Measurements from ENCODE around the gene NTRK1. TPM values are rescaled to one million over a fixed set of nuclear protein-coding genes. Genes with fewer than 3 reads are reported as not detected.

Gene NTRK1
- total RNA-seq, 1 donor from 2014 or later, result not detected

DNA sequence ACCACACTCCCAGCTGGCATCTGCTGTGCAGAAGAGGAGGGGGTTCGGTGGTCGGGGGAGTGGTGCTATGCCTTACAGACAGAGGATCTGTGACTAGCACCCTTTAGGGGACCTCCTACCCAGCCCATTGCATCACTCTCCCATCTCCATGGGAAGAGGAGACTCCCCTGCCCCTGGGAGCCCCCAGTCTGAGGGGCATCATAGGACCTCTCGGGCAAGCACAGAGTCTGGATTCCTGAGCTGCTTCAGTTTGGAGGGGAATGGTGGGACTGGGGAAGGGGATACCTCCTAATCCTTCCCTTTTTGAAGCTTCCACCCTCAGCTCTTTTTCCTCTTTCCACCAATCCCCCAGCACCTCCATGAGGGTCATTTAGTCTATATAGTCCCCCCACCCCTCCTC, 3.1 kb upstream of the NTRK1 start:
- TF ChIP-seq, protein P1, sequence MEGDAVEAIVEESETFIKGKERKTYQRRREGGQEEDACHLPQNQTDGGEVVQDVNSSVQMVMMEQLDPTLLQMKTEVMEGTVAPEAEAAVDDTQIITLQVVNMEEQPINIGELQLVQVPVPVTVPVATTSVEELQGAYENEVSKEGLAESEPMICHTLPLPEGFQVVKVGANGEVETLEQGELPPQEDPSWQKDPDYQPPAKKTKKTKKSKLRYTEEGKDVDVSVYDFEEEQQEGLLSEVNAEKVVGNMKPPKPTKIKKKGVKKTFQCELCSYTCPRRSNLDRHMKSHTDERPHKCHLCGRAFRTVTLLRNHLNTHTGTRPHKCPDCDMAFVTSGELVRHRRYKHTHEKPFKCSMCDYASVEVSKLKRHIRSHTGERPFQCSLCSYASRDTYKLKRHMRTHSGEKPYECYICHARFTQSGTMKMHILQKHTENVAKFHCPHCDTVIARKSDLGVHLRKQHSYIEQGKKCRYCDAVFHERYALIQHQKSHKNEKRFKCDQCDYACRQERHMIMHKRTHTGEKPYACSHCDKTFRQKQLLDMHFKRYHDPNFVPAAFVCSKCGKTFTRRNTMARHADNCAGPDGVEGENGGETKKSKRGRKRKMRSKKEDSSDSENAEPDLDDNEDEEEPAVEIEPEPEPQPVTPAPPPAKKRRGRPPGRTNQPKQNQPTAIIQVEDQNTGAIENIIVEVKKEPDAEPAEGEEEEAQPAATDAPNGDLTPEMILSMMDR (IDR thresholded peaks at IDR 0.05), result no peak
- H3K4me1 Mint-ChIP-seq (ENCODE audit: unreplicated experiment), result peaks cover 25% of the 10 kb centered on the region
- H3K27me3 Mint-ChIP-seq (ENCODE audit: unreplicated experiment), result peaks cover 59% of the 10 kb centered on the region
- H3K4me3 Mint-ChIP-seq (ENCODE audit: unreplicated experiment), result no peak overlapping the region
- no peaks in the 10 kb centered on the region for H3K9me3 Mint-ChIP-seq (ENCODE audit: unreplicated experiment)
- no peak for DNase-seq (ENCODE audit: extremely low spot score, unreplicated experiment)
- no peak overlapping the region for H3K27ac Mint-ChIP-seq (ENCODE audit: unreplicated experiment)
- H3K36me3 Mint-ChIP-seq (ENCODE audit: unreplicated experiment), result no peaks in the 10 kb centered on the region

DNA sequence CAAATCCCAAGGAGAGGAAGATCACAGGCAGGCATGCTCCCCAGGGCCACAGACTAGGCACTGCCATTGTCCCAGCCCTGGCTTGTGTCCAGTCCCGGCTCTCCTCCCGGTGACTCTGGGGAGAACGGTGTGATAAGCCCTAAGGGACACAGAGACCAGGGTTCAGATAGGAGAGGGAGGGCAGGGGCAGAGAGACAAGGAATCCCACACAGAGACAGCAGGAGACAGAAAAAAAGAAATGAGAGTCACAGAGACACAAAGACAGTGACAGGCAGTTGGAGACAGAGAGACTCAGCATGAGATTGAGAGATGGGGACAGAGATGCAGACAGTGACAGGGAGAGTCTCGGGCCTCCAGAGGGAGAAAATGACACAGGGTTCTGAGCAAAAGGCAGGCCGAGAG, 2.1 kb upstream of the NTRK1 start:
- Mint-ChIP-seq H3K9me3 (ENCODE audit: unreplicated experiment) (no peaks in the 10 kb centered on the region), H3K36me3 (ENCODE audit: unreplicated experiment) (no peaks in the 10 kb centered on the region), H3K27ac (ENCODE audit: unreplicated experiment) (no peak overlapping the region), H3K27me3 (ENCODE audit: unreplicated experiment) (peaks cover 60% of the 10 kb centered on the region), H3K4me3 (ENCODE audit: unreplicated experiment) (peak overlapping the region; percentile 61), H3K4me1 (ENCODE audit: unreplicated experiment) (peaks cover 24% of the 10 kb centered on the region)
- TF ChIP-seq, protein P1 (IDR thresholded peaks at IDR 0.05), result no peak
- no peak for DNase-seq (ENCODE audit: extremely low spot score, unreplicated experiment)

DNA sequence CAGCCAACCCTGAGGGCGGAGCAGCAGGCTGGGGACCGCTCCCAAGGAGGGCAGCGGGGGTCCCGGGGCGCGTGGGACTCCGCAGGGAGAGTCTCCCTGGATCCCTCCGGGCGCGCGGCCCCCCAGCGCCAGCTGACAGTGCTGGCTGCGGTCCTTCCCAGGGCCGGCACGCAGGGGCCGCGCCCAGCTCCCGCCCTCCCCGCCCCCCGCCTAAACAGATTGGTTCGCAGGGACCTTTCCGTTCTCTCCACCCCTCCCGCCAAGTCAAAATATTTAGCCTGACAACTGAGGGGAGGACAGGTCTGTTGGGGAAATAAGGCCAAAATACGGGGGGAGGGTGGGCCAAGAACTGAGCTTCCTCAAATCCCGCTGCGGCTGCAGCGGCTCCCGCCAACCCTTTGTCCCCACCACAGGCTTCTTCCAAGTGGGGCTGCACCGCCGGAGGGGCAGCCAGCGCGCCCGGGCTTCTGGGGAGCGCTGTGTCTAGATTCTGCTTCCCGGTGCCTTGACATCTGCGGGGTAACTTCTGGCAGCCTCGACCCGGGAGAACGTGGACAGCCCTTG, 1.6 kb upstream of the NTRK1 start, which contains the start of gene INSRR:
Gene INSRR (minus strand): TSS at position 159 of the 564 bp plus-strand sequence. CDS start 496 bp downstream, outside the sequence.
- TF ChIP-seq, protein P1 (IDR thresholded peaks at IDR 0.05), result no peak
- H3K4me3 Mint-ChIP-seq (ENCODE audit: unreplicated experiment), result peak within 1 kb of the TSS; percentile 70
- H3K4me1 Mint-ChIP-seq (ENCODE audit: unreplicated experiment), result peaks cover 24% of the 10 kb centered on the region
- DNase-seq (ENCODE audit: extremely low spot score, unreplicated experiment), result no peak
- H3K9me3 Mint-ChIP-seq (ENCODE audit: unreplicated experiment), result no peaks in the 10 kb centered on the region
- H3K36me3 Mint-ChIP-seq (ENCODE audit: unreplicated experiment), result no peaks in the 10 kb centered on the region
- no peak within 1 kb of the TSS for H3K27ac Mint-ChIP-seq (ENCODE audit: unreplicated experiment)
- H3K27me3 Mint-ChIP-seq (ENCODE audit: unreplicated experiment), result peaks cover 61% of the 10 kb centered on the region

DNA sequence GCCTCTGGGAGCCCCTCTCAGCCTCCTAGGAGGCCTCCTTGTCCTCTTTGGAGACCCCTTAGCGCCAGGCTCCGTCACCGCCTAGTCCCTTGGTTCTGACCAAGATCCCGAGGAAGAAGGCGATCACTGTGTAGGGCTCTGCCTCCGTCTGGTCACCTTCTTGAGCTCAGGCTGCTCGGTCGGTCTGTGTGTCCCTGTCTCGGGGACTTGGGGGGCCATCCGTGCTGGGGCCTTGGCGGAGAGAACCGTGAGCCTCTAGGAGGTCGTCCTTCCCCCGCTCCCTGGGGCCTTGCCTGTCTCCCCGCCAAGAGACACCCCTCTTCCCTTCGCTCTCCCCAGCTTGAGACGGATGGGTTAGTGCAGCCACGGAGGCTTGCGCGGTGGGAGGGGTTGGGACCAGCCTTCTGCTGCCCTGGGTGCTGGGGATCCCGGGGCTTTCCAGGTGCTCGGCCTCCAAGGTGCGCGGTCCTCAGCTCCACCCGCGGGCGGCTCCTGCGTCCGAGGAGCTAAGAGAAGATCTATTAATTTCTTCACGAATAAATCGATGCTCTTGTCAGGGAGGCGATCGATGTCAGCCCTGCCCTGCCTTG, 1.0 kb upstream of the NTRK1 start:
- H3K4me1 Mint-ChIP-seq (ENCODE audit: unreplicated experiment), result peaks cover 24% of the 10 kb centered on the region
- peaks cover 62% of the 10 kb centered on the region for H3K27me3 Mint-ChIP-seq (ENCODE audit: unreplicated experiment)
- H3K9me3 Mint-ChIP-seq (ENCODE audit: unreplicated experiment), result no peaks in the 10 kb centered on the region
- no peak overlapping the region for H3K27ac Mint-ChIP-seq (ENCODE audit: unreplicated experiment)
- DNase-seq (ENCODE audit: extremely low spot score, unreplicated experiment), result no peak
- TF ChIP-seq, protein P1 (IDR thresholded peaks at IDR 0.05), result no peak
- peaks cover 2% of the 10 kb centered on the region for H3K36me3 Mint-ChIP-seq (ENCODE audit: unreplicated experiment)
- peak overlapping the region; percentile 70 for H3K4me3 Mint-ChIP-seq (ENCODE audit: unreplicated experiment)

DNA sequence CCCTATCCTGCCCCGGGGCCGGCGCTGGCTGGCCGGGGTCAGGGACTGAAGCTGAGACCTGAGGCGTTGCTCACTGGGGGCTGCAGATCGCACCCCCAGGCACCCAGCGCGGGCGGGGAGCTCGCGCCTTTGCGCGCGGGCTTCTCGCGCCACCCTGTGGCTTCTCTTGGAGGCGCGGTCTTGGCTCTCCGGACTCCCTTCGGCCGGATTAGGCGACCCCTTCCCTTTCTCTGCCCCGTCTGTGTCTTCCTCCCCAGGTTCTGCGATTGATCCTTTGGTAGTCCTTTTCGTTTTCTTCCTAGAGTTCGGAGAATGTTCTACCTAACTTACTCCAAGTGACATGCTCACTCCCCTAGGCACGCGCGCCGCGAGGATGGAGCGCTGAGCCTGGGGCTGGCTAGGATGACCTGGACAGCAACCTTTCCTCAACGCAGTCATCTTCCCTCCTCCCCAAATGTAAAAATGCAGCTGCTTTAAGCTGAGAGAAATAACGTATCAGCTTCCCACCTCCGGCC, 495 bp upstream of the NTRK1 start:
- no peak for DNase-seq (ENCODE audit: extremely low spot score, unreplicated experiment)
- H3K4me3 Mint-ChIP-seq (ENCODE audit: unreplicated experiment), result peak overlapping the region; percentile 70
- H3K27me3 Mint-ChIP-seq (ENCODE audit: unreplicated experiment), result peaks cover 65% of the 10 kb centered on the region
- no peaks in the 10 kb centered on the region for H3K9me3 Mint-ChIP-seq (ENCODE audit: unreplicated experiment)
- H3K4me1 Mint-ChIP-seq (ENCODE audit: unreplicated experiment), result peaks cover 24% of the 10 kb centered on the region
- H3K36me3 Mint-ChIP-seq (ENCODE audit: unreplicated experiment), result peaks cover 2% of the 10 kb centered on the region
- H3K27ac Mint-ChIP-seq (ENCODE audit: unreplicated experiment), result no peak overlapping the region
- TF ChIP-seq, protein P1 (IDR thresholded peaks at IDR 0.05), result peak; percentile 89

Data from osteocyte (in vitro differentiated cells).